HG03460 (cell line): ENCODE data around the gene EGR1.

ENCODE experiments used
- ATAC-seq: cut with Tn5 transposase; IDR thresholded peaks from one replicate; pipeline ENCODE4 v1.9.1; 2021; ENCODE audit not compliant: unreplicated experiment

EGR1 gene

DNA sequence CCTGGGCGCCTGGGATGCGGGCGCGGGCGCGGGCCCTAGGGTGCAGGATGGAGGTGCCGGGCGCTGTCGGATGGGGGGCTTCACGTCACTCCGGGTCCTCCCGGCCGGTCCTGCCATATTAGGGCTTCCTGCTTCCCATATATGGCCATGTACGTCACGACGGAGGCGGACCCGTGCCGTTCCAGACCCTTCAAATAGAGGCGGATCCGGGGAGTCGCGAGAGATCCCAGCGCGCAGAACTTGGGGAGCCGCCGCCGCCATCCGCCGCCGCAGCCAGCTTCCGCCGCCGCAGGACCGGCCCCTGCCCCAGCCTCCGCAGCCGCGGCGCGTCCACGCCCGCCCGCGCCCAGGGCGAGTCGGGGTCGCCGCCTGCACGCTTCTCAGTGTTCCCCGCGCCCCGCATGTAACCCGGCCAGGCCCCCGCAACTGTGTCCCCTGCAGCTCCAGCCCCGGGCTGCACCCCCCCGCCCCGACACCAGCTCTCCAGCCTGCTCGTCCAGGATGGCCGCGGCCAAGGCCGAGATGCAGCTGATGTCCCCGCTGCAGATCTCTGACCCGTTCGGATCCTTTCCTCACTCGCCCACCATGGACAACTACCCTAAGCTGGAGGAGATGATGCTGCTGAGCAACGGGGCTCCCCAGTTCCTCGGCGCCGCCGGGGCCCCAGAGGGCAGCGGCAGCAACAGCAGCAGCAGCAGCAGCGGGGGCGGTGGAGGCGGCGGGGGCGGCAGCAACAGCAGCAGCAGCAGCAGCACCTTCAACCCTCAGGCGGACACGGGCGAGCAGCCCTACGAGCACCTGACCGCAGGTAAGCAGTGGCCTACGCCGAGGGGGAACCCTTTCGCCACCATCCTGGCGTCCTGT lies at the start of gene EGR1:
Gene EGR1, plus strand, starts transcription at position 219 of the 864 bp plus-strand sequence. Its CDS starts 283 bp downstream, at position 502.
- peak; percentile 58 for ATAC-seq

DNA sequence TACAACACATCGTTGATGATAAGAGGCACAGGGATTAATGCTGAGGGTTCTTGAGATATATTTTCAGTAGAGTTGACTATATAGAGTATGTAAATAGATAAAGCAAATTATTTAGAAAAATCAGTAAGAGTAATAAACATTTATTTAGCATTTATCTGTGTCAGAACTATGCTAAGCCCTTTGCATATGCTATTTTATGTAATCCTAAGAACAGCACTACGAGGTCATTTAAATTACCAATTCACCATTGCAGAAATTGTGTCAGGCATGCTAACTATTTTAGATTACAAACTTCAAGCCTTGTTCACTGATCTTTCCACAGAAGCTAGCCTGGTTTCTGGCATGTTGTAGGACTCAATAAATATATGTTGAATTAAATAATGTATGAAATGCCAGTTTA lies 46.8 kb upstream of the EGR1 start:
- no peak for ATAC-seq

GRCh38 chr5:138425079-138425478 lies 40.2 kb upstream of the EGR1 start:
- ATAC-seq: no peak

- ATAC-seq: no peak
Measured at GRCh38 chr5:138435943-138436342, 29.3 kb upstream of the EGR1 start.

GRCh38 chr5:138438003-138438723 lies 27.1 kb upstream of the EGR1 start:
- no peak for ATAC-seq

- ATAC-seq: peak; percentile 71
Measured at GRCh38 chr5:138438724-138439476, 26.4 kb upstream of the EGR1 start, which contains the start of gene REEP2. TSS of gene REEP2 (plus strand) at chr5:138439057. CDS start at chr5:138439209, 152 bp downstream.

GRCh38 chr5:138439477-138440158 lies 25.7 kb upstream of the EGR1 start:
- ATAC-seq: no peak

- ATAC-seq: no peak
Measured at GRCh38 chr5:138440159-138441073, 24.9 kb upstream of the EGR1 start.

DNA sequence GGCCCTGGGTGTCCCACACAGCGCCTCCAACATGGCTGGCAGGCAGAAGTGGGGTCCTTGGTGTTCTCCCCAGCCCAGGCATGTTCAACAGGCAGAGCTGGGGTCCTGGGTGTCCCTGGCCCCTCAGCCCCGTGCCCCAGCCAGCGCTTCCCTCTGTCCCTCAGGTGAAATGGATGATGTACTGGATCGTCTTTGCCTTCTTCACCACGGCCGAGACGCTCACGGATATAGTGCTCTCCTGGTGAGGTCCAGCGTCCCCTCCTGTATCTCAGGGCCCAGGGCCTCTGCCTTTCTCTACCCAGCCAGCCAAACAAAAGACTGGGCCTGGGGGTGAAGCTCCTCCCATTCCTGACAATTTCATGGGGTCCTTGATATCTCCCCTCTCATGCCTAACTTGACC lies 24.1 kb upstream of the EGR1 start:
- ATAC-seq: no peak

GRCh38 chr5:138444078-138444773 lies 21.1 kb upstream of the EGR1 start:
- no peak for ATAC-seq

DNA sequence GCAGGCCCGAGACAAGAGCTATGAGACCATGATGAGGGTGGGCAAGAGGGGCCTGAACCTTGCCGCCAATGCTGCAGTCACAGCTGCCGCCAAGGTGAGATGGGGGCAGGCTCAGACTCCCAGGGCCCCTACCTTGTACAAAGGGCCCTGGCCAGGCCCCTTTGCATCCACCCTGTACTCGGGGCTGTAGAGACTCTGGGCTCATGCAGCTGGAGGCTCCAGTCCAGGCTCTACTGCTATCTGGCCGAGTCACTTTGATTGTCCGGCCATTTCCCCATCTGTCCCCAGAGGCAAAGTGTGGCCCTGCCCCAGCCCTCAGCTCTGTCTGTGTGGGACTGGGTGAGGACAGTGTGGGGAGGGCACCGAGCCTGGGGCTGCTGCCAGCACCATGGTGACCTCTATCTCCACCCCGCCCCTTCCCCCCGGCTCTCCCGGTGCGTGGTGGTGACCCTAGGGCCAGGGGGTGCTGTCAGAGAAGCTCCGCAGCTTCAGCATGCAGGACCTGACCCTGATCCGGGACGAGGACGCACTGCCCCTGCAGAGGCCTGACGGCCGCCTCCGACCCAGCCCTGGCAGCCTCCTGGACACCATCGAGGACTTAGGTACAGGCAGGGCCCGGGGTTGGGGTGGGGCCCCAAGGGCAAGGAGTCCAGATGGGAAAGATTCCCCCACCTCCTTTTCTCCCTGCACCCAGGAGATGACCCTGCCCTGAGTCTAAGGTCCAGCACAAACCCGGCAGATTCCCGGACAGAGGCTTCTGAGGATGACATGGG lies 20.3 kb upstream of the EGR1 start:
- no peak for ATAC-seq

- ATAC-seq: no peak
Measured at GRCh38 chr5:138445547-138446271, 19.6 kb upstream of the EGR1 start.

DNA sequence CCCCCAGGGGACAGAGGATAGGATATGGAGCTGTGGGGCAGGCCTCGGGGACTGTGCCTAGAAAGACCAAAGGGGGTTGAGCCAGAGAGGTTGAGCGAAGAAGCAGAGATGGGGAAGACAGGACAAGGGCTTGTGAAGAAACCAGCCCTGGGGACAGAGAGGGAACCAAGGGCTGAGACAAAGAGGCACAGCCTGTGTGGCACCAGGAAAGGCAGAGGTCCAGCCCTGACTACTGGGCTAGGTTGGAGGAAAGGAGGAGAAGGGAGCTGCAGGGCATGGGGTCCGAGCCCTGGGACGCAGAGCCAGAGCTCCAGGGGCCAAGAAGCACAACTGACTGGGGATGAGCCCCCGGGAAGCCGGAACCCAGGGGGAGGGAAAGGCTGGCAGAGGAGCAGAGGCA lies 17.2 kb upstream of the EGR1 start:
- no peak for ATAC-seq

DNA sequence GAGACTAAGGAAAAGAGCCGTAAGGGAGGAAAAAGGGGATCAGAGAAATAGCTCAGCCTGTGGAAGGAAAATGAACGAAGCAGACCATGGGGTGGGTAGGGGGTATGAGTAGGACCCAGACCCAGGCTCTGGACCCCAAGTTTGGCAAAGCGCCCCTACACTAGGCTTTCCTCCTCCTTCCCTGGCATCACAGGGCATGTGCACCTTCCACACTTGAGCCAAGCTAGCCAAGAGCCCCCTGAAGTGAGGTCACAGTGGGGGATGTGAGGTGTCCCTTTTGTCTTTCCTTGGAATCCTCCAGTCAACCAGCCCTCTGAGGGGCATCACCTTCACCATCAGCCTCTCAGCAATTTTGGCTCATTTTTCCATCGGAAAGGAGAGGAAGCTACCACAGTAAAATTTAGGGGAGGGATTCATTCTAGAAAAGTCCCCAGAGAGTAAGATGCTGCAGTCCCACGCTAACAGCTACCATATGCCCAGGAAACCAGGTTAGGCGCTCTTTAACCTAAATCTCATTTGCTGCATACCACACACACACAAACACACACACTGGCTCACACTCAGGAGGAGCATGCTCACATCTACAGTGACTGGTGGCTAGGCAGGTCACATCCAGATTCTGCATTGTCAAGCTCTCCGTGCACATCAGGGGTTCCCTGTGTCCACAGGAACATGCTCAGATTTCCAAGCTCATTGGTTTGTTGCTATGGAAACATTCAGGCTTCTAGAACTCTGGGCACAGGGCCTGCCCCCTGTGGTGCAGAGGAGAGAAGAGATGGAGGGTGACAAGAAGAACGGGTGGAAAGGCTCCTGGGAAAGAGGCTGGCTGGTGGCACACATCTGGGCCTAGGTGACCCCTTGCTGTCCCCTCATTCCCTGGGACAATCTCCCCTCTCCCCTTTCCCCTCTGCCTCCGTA lies 16.5 kb upstream of the EGR1 start:
- no peak for ATAC-seq

DNA sequence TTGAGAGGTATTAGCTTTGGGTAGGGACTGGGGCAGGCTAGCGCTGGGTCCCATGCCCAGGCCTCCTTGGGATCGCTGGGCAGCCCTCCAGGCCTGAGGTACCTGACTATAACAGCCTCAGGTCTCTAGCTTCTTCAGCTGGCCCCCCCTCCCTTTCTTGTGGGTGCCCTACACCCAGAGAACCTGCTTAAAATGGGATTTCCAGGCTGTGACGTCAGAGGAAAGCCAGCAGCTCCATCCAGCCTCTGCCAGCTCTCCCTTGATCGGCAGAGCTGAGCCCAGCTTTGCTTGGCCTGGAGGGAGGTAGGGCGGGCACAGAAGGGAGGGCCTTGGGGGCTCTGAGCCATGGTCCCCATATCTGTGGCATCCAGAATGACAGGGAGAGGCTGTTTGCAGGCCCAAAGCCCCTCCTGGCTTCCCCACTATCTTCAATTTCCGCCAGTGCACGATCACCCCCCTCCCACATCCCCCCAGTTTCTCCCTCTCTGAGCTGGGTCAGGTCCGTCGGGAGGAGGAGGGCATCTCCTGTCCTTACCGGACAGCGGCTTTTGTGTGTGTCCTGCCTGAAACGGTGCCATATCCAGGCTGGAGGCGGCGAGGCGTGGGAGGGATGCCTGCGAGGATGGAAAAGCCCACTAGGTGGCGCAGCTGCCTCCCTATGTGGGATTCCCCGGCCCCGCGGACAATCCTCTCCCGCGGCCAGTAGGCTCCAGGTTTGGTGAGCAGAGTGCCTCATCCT lies 15.6 kb upstream of the EGR1 start:
- peak; percentile 79 for ATAC-seq

- no peak for ATAC-seq
Measured at GRCh38 chr5:138450971-138451370, 14.3 kb upstream of the EGR1 start.
